Stimulated activated CD8-positive, alpha-beta memory T cell treated with anti-CD3 and anti-CD28 coated beads, Interleukin-4, amount 100 ng/mL, for 24 hours (primary cell): Measurements from ENCODE around the gene OGDHL.
"Not testable (repeated sequence)": the region's sequence is repeated elsewhere in the genome, so short reads cannot be mapped to it uniquely, and the experiment has no call there.

Source experiments
- DNase-seq: peaks from one replicate; pipeline ENCODE4 v3.0.0-alpha.2; 2020; ENCODE audit warnings: low read depth

Gene OGDHL

GRCh38 chr10:49739426-49739825 is 22.7 kb downstream of the OGDHL start:
- no peak for DNase-seq

- DNase-seq: no peak
Measured at GRCh38 chr10:49738616-49739360, 23.3 kb downstream of the OGDHL start.

GRCh38 chr10:49737474-49738201 is 24.5 kb downstream of the OGDHL start:
- no peak for DNase-seq

- DNase-seq: no peak
Measured at GRCh38 chr10:49736564-49737113, 25.5 kb downstream of the OGDHL start.

- no peak for DNase-seq
Measured at GRCh38 chr10:49735848-49736563, 26.1 kb downstream of the OGDHL start.

- DNase-seq: no peak
Measured at GRCh38 chr10:49735161-49735560, 27.0 kb downstream of the OGDHL start.

- no peak for DNase-seq
Measured at GRCh38 chr10:49734676-49735075, 27.4 kb downstream of the OGDHL start.

GRCh38 chr10:49733866-49734265 is 28.3 kb downstream of the OGDHL start:
- DNase-seq: no peak

GRCh38 chr10:49726593-49726992 is 35.5 kb downstream of the OGDHL start:
- DNase-seq: no peak

GRCh38 chr10:49715157-49715556 is 47.0 kb downstream of the OGDHL start:
- not testable (repeated sequence) for DNase-seq

GRCh38 chr10:49713266-49713665 is 48.9 kb downstream of the OGDHL start:
- no peak for DNase-seq

- DNase-seq: no peak
Measured at GRCh38 chr10:49711481-49711880, 50.6 kb downstream of the OGDHL start.

- no peak for DNase-seq
Measured at GRCh38 chr10:49710966-49711365, 51.2 kb downstream of the OGDHL start.

GRCh38 chr10:49709934-49710333 is 52.2 kb downstream of the OGDHL start:
- no peak for DNase-seq

- DNase-seq: no peak
Measured at GRCh38 chr10:49707585-49707984, 54.5 kb downstream of the OGDHL start.

GRCh38 chr10:49700997-49701396 is 61.1 kb downstream of the OGDHL start:
- DNase-seq: no peak

- no peak for DNase-seq
Measured at GRCh38 chr10:49700211-49700610, 61.9 kb downstream of the OGDHL start.

GRCh38 chr10:49698679-49699078 is 63.4 kb downstream of the OGDHL start:
- DNase-seq: no peak

- DNase-seq: no peak
Measured at GRCh38 chr10:49696311-49696710, 65.8 kb downstream of the OGDHL start.

GRCh38 chr10:49694466-49694865 is 67.7 kb downstream of the OGDHL start:
- DNase-seq: no peak

GRCh38 chr10:49691588-49691987 is 70.5 kb downstream of the OGDHL start:
- no peak for DNase-seq

- no peak for DNase-seq
Measured at GRCh38 chr10:49690698-49691356, 71.3 kb downstream of the OGDHL start.
